Fibroblast of skin of abdomen (primary cell): Measurements from ENCODE around the gene SLC38A10.
A peak's percentile ranks its signal among the peaks of the same experiment; 100 is the strongest.

Experiments
- DNase-seq: peaks from one replicate; pipeline ENCODE4 v3.0.0-alpha.2; 2013

Gene SLC38A10

DNA sequence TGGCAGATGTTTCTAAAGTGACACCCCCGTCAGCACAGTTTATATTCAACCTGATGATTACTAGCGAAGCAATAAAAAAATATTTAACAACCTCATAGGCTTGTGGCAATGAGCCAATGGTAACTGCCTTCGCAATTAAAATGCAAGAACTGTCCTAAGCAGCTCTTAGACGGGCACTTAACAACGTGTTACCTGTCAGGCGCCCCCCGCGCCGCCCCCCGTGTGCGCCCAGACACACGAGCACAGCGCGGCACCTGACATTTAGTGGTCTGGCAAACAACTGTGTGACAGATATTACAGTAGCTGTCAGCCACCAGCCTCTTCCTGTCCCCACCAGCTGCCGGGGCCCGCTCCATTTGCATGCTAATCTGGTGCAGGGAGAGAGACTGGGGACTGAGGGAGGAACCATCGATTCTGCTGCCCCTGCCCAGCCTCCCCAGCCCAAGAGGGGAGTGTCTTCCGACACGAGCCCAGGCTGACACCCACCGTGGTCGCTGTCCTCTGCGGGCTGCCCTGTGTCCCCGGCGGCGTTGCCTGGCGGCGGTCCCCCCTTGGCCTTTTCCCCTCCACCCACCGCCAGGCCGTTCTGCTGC is 43.3 kb downstream of the SLC38A10 start:
- no peak for DNase-seq

DNA sequence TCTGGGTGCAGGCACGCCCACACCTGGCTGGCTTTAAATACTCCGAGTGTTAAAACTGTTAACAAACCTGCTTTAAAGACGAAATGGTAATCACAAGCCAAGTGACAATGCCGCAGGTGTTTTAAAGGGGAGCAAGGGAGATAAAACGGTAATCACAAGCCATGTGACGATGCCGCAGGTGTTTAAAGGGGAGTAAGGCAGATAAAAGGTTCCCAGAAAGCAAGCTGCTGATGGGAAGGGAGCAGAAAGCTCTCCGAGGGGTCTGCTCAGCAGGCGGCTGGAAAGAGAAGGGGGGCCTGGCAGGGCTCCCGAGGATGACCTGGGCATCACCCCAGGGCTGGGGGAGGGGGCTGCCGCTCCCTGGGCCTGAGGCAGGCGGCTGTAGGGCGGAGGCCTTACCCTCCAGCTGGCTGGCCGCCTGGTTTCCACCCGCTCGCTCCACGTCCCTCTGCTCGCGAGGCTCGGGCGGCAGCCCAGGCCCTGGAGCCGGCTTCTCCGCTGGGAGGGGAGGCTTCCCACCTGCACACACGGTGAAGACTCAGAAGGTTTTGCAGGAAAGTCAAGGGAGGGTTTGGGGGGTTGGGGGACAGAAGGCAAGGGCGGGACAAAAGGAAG is 43.9 kb downstream of the SLC38A10 start:
- DNase-seq = no peak

DNA sequence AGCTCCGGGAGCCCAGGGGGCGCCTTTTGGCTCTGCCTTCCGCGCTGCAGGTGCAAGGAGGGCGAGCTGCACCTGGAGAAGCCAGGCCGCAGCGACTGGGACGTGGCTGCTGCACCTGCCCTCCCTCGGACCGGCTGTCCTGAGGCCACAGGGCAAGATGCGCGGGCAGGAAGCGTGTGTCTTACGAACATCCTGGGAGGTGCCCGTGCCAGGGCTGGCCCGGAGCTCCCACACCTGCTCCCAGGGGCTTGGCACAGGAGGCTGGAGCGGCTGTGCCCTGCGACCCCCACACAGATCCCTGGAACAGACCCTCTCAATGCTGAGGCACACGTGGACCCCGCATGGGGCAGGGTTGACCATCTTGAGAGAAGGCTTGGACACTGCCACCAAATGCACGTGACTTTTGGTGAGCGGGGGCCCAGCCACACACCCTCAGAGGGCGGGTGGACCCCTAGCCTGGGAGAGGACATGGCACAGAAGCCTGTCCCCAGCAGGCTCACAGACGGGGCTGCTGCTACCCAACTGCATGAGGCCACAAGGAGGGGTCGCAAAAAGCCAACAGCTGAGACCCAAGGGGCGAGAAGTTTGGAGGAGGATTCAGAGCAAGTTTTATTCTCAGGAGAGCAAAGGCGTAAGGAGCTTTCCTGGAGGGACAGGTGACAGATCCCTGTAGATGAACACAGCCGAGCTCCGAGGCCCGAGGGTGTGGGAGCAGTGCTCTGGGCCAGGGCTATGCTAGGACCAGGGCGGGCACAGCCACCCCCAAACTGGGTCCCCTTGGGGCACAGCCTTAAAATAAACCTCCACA is 44.6 kb downstream of the SLC38A10 start:
- DNase-seq = no peak

DNA sequence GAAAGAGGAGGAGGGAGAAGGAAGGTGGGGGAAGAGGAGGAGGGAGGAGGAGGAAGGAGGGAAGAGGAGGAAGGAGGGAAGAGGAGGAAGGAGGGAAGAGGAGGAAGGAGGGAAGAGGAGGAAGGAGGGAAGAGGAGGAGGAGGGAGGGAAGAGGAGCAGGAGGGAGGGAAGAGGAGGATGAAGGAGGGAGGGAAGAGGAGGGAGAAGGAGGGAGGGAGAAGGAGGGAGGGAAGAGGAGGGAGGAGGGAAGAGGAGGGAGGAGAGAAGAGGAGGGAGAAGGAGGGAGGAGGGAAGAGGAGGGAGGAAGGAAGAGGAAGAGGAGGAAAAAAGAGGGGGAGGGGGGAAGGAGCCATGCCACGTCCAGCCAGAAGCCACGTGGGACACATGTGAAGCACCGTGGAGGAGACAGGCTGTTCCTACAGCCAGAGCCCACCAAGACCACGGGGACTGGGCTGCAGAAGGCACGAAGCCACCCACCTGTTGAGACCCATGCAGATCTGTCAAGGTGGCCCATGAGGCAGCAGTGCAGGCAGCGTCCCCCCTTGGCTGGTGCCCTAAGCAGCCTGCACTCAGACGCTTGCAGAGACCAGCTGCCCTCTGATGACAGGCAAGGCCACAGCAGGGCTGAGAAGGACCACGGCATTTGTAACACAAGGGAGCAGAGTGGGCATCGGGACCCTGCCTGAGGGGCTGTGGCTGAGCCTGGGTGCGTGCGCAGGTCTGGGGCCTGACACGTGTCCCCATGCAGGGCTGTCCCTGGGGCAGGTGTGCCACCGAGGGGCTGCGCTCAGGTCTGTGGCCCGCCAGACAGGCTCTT is 45.7 kb downstream of the SLC38A10 start:
- DNase-seq = peak; percentile 12

DNA sequence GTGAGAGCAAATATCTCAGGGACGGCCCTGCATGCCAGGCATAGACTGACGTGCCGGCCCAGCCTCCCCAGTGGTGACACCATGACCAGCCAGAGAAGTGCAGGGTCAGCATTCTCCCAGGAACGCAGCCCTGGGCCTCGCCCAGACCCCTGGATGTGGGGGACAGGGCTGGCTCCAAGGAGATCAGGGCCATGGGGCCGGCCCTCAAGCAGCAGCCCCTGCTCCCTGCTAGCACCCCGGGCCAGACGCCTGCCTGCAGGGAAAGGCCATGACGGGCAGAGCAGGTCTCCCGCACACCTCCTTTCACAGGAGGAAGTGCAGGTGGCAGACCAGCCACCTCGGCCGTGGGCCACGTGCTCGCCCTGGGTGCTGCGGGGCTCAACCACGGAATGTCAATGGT is 46.5 kb downstream of the SLC38A10 start:
- no peak for DNase-seq

DNA sequence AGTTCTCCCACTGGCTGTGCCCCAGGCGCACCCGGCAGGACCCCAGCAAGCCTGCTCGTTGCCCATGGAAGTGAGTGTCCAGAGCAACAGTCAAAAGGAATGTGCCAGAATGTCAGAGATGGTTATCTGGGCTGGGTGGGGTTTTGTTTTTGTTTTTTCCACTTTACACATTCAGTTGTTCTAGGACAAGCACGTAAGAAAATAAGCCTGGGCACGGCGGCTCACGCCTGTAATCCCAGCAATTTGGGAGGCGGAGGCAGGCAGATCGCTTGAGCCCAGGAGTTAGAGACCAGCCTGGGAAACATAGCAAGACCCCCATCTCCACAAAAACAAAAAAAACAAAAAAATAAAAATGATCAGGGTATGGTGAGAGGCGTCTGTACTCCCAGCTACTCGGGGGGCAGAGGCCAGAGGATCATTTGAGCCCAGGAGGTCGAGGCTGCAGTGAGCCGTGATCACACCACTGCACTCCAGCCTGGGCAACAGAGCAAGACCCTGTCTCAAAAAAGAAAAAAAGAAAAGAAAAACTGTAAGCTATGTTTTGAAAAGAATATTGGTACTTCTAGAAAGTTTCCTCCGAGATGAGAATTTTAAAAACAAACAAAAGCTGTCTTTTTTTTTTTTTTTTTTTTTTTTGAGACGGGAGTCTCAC is 47.6 kb downstream of the SLC38A10 start:
- DNase-seq = no peak

DNA sequence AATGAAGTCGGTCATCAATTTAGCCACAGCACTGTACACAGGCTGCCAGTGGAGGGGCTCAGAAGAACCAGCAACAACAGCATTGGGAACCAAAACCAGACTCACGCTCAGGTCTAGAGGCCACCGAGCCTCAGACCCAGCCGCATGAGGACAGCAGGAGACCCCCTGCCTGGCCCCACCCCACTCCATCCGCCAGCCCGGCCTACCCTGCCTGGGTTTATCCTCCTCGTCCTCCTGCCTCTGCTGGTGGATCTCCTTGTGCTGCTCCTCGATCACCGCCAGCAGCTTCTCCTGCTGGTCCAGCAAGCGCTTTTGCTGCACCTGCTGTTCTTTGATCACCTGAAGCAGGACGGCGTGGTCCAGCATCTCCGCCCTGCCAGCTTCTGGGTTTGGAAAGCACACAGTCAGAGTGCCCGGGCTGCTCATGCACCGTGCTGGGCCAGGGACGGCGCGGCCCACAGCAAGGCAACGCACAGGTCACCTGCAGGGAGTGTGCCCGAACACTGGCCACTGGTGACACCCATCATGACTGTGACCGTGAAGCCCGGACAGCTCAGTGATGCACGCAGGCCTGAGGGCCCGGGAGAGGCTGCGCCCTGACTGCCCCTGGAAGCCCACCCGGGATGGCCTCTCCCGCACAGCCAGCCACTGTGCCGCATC is 48.3 kb downstream of the SLC38A10 start:
- DNase-seq = no peak

DNA sequence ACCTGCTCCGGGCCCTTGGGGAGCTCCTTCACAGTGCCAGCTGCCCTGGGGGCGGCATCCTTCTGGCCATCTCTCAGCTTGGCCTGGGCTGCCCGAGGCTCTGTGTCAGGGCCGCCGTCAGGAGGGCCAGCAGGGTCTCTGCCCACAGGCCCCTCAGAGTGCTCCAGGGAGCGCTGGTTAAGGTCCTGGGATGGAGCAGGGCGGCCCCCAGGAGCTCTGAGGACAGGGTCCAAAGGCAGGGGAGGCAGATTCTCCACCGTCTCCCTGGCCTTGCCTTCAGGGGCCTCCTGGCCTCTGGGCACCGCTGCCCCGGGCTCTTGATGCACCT is 48.8 kb downstream of the SLC38A10 start:
- DNase-seq = no peak

DNA sequence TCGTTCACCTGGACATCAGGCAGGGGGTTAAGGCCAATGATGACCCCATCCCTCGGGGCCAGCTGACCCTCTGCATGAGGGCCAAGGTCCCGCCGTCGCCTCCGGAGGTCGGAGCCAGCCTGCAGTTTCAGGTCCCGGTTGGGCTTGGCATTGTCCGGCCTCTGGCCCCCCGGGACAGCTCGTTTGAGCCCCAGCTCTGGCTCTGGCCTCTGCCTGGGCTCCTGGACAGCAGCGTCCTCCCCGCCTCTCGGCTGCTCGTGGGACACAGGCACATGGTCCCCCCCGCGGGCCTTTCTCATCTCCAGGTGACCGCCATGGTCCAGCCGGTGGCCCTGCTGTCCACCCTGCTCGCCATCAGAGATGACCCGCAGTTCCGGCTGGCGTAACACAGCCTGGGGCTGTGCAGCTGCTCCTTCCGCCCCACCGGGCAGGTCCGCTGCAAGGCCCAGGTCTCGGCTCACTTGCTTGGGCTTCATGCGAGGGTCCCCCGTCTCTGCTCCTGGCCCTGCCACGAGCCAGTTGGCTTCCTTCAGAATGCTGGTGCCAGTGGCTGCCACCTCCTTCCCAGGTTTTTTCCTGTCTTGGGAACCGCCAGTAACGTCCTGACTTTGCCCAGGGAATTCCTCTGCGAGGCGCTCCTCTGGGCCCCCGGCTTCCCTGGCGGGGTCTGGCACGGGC is 49.3 kb downstream of the SLC38A10 start:
- DNase-seq = no peak

DNA sequence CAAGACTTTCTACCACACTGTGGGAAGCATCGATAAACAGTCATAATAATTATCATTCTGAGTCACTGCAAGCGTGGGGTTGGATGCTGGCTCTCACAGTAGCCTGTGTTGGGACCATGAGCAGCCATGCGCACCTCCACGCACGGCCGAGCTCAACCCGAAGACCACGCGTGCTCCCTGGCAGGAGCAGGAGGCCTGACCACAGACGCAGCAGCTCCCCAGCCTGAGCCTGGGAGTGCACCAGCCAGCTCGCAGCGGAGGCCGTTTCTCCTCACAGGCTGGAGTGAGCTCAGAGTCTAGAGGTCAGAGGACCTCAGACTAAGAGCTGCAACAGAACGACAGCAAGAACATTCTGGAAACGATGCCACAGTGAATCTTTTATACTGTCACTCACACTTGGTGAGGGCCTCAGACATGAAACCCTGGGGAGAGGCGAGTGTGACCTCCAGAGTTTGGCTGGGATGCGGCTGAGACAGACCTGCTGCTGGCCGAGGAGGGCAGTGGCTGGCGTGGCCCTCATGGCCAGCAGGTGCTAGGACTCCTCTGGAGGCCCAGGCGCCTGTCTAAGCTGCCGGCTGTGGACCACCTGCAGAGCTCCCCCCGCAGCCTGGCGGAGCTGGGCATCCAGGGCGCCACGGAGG is 50.0 kb downstream of the SLC38A10 start:
- no peak for DNase-seq

DNA sequence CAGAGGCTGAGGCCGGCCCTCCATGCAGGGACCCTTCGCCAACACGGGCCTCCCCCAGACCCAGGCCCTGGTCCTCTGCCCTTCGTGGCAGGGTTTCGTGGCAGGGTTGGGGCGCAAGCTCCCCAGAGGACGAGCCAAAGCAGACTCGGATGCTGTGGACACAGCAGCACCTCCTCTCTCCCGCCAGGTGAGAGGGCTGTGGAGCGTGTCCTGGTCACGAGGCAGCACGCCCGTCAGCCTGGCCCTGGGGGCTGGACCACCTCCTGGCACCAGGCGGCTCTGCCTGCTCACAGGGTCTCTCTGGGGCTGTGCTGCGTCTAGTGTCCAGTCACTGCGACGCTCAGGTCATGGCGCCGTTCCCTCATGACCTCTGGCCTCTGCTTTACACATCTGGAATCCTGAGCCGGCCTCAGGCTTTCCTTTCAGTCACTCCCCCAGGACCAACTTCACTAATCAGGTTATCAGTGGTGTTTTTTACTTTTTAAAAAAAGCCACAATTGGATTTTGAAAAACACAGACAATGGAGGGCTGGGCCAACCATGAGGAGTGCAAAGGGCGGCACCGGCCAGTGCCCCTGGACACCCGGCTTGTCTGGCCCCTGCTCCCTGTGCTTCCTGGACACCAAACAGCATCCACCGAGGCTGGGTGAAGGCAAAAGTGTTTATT is 50.6 kb downstream of the SLC38A10 start:
- DNase-seq = no peak

DNA sequence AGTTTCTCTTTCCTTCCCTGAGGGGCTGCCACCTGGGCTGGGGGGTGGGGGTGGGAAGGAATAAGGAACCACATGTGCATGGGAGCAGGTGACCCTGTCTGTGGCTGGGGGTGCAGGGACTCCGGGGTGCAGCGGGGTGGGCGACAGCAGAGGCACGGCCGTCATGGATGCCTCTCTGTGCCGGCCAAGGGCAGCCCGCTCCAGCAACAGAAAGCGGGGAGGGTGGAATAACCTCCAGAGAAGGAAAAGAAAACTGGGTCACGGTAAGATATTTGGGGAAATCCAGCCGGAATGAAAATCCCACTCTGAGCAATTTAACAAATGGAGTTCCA is 51.8 kb downstream of the SLC38A10 start:
- DNase-seq = no peak

DNA sequence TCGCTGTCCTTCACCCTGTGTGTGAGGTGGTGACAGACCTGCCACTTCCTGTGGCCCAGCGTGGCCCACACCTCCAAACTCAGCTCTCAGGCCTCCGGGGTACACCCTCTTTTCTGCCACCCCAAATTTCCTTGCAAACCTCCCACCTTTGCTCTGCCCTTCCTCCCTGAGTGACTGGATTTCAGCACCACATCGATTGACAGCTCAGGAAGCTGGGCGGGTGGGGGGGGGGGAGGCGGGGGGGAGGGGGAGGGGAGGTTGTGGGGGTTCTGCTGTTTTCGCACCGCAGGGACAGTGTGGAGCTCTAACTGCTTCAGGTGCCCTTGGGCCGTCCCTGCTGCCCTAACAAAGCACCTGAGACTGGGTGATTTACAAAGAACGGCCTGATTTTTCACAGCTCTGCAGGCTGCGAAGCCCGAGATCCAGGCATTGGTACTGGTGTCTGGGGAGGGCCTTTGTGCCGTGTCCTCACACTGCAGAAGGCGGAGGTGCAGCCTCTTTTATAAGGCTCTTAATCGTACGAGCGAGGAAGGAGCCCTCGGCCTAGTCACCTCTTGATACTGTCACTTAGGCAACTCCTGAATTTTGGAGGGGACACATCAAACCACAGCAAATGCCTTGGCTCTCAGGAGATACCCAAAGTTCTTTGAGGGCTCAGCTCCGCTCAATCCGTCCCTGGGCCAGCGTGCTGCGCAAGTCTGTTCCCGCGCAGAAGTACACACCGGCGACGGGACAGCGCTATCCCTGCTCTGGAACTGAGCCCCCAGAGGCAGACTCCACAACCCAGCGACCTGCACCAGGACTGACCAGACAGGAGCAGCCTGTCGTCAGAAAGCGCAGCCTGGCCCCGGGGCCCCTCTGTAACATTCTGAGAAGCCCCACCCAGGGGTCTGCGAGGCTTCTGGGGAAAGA is 52.4 kb downstream of the SLC38A10 start:
- DNase-seq = no peak

DNA sequence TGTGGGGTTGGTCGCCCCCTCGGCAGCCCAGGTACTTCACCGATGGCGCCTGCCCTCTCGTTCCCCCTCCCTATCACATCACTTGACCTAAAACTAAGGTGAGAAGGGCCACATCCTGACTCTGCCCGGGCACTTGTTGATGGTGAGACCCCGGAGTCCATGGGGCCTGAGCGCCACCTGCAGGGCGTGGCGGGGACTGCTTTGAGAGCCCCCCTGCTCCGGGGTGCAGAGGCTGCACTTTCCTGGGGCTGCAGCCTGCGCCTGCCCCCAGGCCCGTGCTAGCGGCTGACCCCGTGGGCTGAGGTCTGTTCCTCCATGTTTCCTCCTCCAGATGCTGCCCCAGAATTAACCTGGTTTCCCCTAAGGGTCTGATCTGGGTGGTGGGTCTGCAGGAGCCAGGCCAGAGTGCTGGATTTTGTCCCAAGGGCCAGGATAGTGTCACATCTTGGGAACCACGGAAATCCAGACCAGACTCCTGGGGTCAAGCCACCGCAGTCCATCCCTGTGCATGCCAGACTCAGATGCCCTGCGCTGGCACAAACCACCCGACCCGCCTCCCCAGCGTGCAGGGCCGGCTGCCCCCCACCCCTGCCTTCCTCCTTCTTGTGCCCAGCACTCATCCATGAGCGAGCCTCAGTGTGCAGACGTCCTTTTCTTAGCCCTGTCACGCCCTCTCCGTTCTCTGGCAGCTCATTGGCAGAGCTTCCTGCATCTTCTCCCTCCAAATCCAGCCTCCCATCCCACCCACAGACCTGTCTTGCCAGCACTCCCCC is 53.3 kb downstream of the SLC38A10 start:
- DNase-seq = peak; percentile 21

DNA sequence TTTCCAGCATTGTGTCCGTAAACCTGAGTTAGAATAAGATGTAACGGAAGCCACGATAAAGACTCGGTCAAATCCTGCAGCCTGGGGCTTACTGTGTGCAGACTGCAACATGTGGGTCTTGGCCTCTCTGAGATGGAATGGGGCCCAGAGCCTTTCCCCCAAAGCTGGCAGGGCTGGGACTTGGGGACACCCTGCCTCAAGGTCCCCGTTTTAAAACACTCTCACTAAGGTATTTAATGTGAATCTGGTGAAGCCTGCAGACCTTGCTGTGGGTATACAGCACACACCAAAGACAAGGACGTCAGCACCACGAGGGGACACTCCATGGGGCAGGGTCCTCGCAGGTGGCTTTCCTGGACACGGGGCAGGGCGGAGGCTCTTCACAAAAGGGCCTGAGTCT is 53.9 kb downstream of the SLC38A10 start:
- DNase-seq = no peak

DNA sequence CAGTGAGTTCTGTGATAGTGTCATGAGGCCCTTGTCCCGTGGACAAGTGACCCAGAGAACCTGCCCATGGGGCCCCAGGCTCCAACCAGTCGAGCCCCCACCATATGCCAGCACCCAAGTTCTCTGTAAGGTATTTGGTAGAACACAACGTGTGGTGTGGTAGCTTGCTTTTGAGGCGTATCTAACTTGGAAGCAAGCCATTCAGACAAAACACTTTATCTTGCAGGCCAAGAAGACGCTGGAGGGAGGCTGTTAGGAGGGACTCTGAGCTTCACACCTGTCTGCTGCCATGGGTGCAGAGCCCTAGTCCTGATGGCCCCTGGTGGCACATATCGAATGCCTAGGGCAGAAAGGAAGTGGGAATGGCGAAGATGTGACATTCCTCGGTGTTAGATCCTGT is 54.3 kb downstream of the SLC38A10 start:
- DNase-seq = no peak

DNA sequence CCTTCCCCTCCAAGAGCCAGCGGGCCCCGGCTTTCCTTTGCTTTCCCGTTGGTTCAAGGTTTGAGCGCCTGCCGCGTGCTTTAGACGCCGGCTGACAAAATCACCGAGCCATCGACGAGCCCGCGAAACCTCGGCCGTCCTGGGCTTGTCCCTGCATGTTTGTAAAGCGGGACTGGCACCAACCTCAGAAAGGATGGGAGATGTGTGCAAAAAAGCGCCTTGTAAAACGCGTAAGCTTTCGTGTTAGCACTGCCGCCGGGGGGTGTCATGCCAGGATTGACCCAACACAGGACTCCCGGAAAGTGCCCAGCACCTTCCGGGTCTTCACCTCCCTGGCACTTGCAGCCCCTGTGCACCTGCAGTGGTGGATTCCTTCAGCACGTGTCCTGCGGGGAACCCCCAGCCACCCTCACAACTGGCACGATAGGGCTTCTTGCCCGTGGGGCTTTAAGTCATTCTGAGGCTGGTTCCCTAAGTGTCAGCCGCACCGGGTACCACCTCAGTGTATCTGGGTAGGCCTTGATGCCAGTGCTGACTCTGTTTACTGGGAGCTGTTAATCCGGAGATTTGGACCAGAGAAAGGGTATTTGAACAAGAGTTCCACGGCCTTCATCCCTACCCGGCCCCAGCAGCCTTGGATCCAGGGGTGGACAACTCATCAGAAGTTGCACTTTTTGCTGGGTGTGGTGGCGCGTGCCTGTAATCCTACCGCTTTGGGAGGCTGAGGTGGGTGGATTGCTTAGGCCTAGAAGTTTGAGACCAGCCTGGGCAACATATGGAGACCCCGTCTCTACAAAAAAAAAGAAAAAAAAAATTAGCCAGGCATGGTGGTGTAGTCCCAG is 55.2 kb downstream of the SLC38A10 start:
- DNase-seq = no peak
